HepG2 (cell line): Measurements from ENCODE around the gene SF3B5. TPM values are rescaled to one million over a fixed set of nuclear protein-coding genes. Genes with fewer than 3 reads are reported as not detected.

ENCODE experiments used
- ATAC-seq: fragments of 200-7000 bp; cut with Tn5 transposase; 3 replicates; pipeline ENCODE4 v1.9.1; 2020; ENCODE audit warnings: mild to moderate bottlenecking, moderate library complexity
- BruUV-seq: library from RNA; stranded (reverse); fragments of 400-500 nt; replicated peaks from 2 replicates; lab custom pipeline; 2021; lab: Mats Ljungman, UMichigan
- CTCF ChIA-PET: fragments of 300-600 bp; formaldehyde crosslinking; extraction: SDS; loops from one replicate; lab custom pipeline; 2021; ENCODE audit warnings: low total read pairs, inconsistent platforms, low intra/inter-chr PET ratio; lab: Yijun Ruan, JAX
- POLR2A ChIA-PET: fragments of 350-600 bp; sonication (Branson Sonifier 250); formaldehyde crosslinking; loops from one replicate; lab custom pipeline; 2020; ENCODE audit warnings: antibody characterized with exemption, inconsistent platforms; lab: Yijun Ruan, JAX
- DNase-seq: peaks from one replicate; pipeline ENCODE4 v3.0.0-alpha.2; 2015; ENCODE audit warnings: low spot score
- FAIRE-seq: peaks from 3 replicates; lab custom pipeline; 2011; peaks lifted over from hg19 to GRCh38; lab: Jason Lieb, UNC
- H2AFZ ChIP-seq: one replicate; pipeline ENCODE4 v1.6.1; 2011; ENCODE audit warnings: low read length, inconsistent platforms
- H3K27ac ChIP-seq: fragments of 300-600 bp; 3 replicates; pipeline ENCODE4 v1.8.0; 2011; ENCODE audit warnings: mixed run types, mild to moderate bottlenecking, mixed read lengths, low read length, inconsistent platforms; ENCODE audit not compliant: insufficient read depth; ENCODE audit errors: extremely low read length
- H3K27me3 ChIP-seq, 2 experiments: fragments of 200-600 bp in 1 of 2; 2 replicates in 1 of 2; 3 replicates in 1 of 2; pipeline versions ENCODE4 v1.6.0 to v1.8.0; 2011; ENCODE audit warnings: low read length in 2 of 2, mild to moderate bottlenecking in 2 of 2, moderate library complexity in 2 of 2, inconsistent platforms in 1 of 2; ENCODE audit not compliant: insufficient read depth in 2 of 2, control insufficient read depth in 1 of 2
- H3K36me3 ChIP-seq, 2 experiments: fragments of 200-600 bp in 1 of 2; replicated peaks in 1 of 2; 2 replicates in 1 of 2; 3 replicates in 1 of 2; pipeline versions ENCODE4 v1.5.1 to v1.8.0; 2011; ENCODE audit warnings: low read length in 2 of 2, inconsistent platforms in 1 of 2; ENCODE audit not compliant: insufficient read depth in 2 of 2, control insufficient read depth in 1 of 2
- H3K4me1 ChIP-seq: 2 replicates; pipeline ENCODE4 v1.5.1; 2012; ENCODE audit warnings: low read length, inconsistent platforms; ENCODE audit not compliant: insufficient read depth
- H3K4me2 ChIP-seq: 2 replicates; pipeline ENCODE4 v1.6.0; 2011; ENCODE audit warnings: low read depth, low read length, inconsistent platforms
- H3K4me3 ChIP-seq, 3 experiments: fragments of 200-600 bp in 1 of 3; sonication (generic), shearing (Covaris generic) in 1 of 3; replicated peaks in 1 of 3; 2 replicates each; pipeline ENCODE4 v1.5.1; 2011 to 2016; ENCODE audit warnings: low read length in 3 of 3, inconsistent platforms in 2 of 3, low read depth in 2 of 3, mild to moderate bottlenecking in 2 of 3, control low read depth in 1 of 3, mixed read lengths in 1 of 3; ENCODE audit not compliant: insufficient read depth in 1 of 3
- H3K79me2 ChIP-seq: one replicate; pipeline ENCODE4 v1.6.1; 2011; ENCODE audit warnings: low read length, inconsistent platforms; ENCODE audit not compliant: insufficient read depth
- H3K9ac ChIP-seq: 2 replicates; pipeline ENCODE4 v1.6.0; 2011; ENCODE audit warnings: mild to moderate bottlenecking, low read depth, low read length, inconsistent platforms; ENCODE audit not compliant: insufficient read depth
- H3K9me3 ChIP-seq: 2 replicates; pipeline ENCODE4 v1.5.1; 2012; ENCODE audit warnings: mild to moderate bottlenecking, low read length
- H4K20me1 ChIP-seq: 2 replicates; pipeline ENCODE4 v1.6.0; 2011; ENCODE audit warnings: inconsistent platforms, mild to moderate bottlenecking, low read length, moderate library complexity; ENCODE audit not compliant: insufficient read depth
- ATF1 ChIP-seq: IDR thresholded peaks from 2 replicates; pipeline ENCODE4 v1.6.1; 2016; ENCODE audit warnings: mild to moderate bottlenecking, control low read depth
- DNMT3B ChIP-seq: conservative IDR thresholded peaks from 2 replicates; pipeline ENCODE4 v1.6.1; 2016; ENCODE audit warnings: missing biosample characterization, control low read depth
- FOXO1 ChIP-seq: sonication (generic); formaldehyde crosslinking; IDR thresholded peaks from 2 replicates; pipeline ENCODE4 v1.4.0; 2020; ENCODE audit warnings: missing genetic modification reagents
- HOXA5 ChIP-seq: sonication (generic); formaldehyde crosslinking; IDR thresholded peaks from 2 replicates; pipeline ENCODE4 v1.4.0; 2020; ENCODE audit warnings: missing genetic modification reagents
- IKZF1 ChIP-seq: fragments of 450-650 bp; IDR thresholded peaks from 2 replicates; pipeline ENCODE4 v1.7.1; 2016
- KDM4B ChIP-seq: sonication (generic); formaldehyde crosslinking; IDR thresholded peaks from 2 replicates; pipeline ENCODE4 v1.4.0; 2020; ENCODE audit warnings: missing genetic modification reagents
- PPARG ChIP-seq: conservative IDR thresholded peaks from 2 replicates; pipeline ENCODE4 v1.6.1; 2016; ENCODE audit warnings: missing biosample characterization, missing genetic modification reagents
- SMAD3 ChIP-seq: sonication (generic); formaldehyde crosslinking; IDR thresholded peaks from 2 replicates; pipeline ENCODE4 v1.4.0; 2020; ENCODE audit warnings: missing genetic modification reagents
- TBX2 ChIP-seq: sonication (generic); formaldehyde crosslinking; IDR thresholded peaks from 2 replicates; pipeline ENCODE4 v1.5.0; 2020; ENCODE audit warnings: missing genetic modification reagents, mild to moderate bottlenecking, borderline replicate concordance
- THYN1 ChIP-seq: sonication (generic); formaldehyde crosslinking; IDR thresholded peaks from 2 replicates; pipeline ENCODE4 v1.8.1; 2023; ENCODE audit warnings: low read depth, mild to moderate bottlenecking, moderate library complexity, missing genetic modification reagents, borderline replicate concordance
- ZBTB7A ChIP-seq: sonication (generic); formaldehyde crosslinking; IDR thresholded peaks from 2 replicates; pipeline ENCODE4 v1.8.0; 2022; ENCODE audit warnings: mild to moderate bottlenecking, missing genetic modification reagents
- ZFP37 ChIP-seq: sonication (generic); formaldehyde crosslinking; IDR thresholded peaks from 2 replicates; pipeline ENCODE4 v1.4.0; 2020; ENCODE audit warnings: missing genetic modification reagents, borderline replicate concordance
- ZNF552 ChIP-seq: sonication (generic); formaldehyde crosslinking; IDR thresholded peaks from 2 replicates; pipeline ENCODE4 v1.9.0; 2022; ENCODE audit warnings: missing genetic modification reagents, mild to moderate bottlenecking, borderline replicate concordance
- ZNF557 ChIP-seq: sonication (generic); formaldehyde crosslinking; IDR thresholded peaks from 2 replicates; pipeline ENCODE4 v1.4.0; 2020; ENCODE audit warnings: missing genetic modification reagents
- ZNF609 ChIP-seq: sonication (generic); formaldehyde crosslinking; IDR thresholded peaks from 2 replicates; pipeline ENCODE4 v1.4.0; 2020; ENCODE audit warnings: mild to moderate bottlenecking, missing genetic modification reagents, borderline replicate concordance
- ZNF660 ChIP-seq: sonication (generic); formaldehyde crosslinking; IDR thresholded peaks from 2 replicates; pipeline ENCODE4 v1.5.1; 2020; ENCODE audit warnings: mild to moderate bottlenecking, low read depth, missing genetic modification reagents, borderline replicate concordance
- ZSCAN22 ChIP-seq: sonication (generic); formaldehyde crosslinking; IDR thresholded peaks from 2 replicates; pipeline ENCODE4 v1.4.0; 2020; ENCODE audit warnings: mild to moderate bottlenecking, missing genetic modification reagents
- WGBS: methylation state at CpG from one replicate; pipeline ENCODE4 v1.1.6; 2017; ENCODE audit warnings: low lambda C conversion rate; 5-methylcytosine and 5-hydroxymethylcytosine counted together
- in situ Hi-C: cut with HindIII; loops from 2 replicates; pipeline ENCODE4 v1.10.0; 2017; ENCODE audit warnings: low pct_unique_long_range_greater_than_20kb; ENCODE audit not compliant: extremely low pct_ligation_motif_present
- intact Hi-C: fragments of 100-400 bp; cut with micrococcal nuclease; formaldehyde crosslinking; loops from one replicate; pipeline ENCODE4 v1.10.0; 2022; ENCODE audit not compliant: unreplicated experiment
- polyA plus RNA-seq, 8 experiments: library from polyadenylated mRNA; depleted of rRNA in 3 of 8; stranded (reverse) in 7 of 8; unstranded in 1 of 8; fragments of >200 nt; fragmentation: Illumina TruSeq in 4 of 8; extraction: Trizol in 4 of 8; gene quantifications; 2 replicates each; pipeline versions ENCODE4 v1.2.1 to v1.2.3, GENCODE V29; 2011 to 2016; ENCODE audit warnings: low read depth in 4 of 8, missing spikeins in 1 of 8, mixed read lengths in 1 of 8; ENCODE audit not compliant: insufficient read depth in 1 of 8
- total RNA-seq, 5 experiments: library from RNA; depleted of rRNA; stranded (reverse); fragments of >200 nt; fragmentation: Illumina TruSeq; extraction: Trizol; gene quantifications; 2 replicates each; pipeline ENCODE4 v1.2.3, GENCODE V29; 2016; ENCODE audit warnings: low read depth in 1 of 5

Gene SF3B5
- total and polyA plus RNA-seq, 2 of the 13 experiments (the other 11 are each of a cell fraction or from before 2014, with no cell fraction given), result 263 to 292 TPM

DNA sequence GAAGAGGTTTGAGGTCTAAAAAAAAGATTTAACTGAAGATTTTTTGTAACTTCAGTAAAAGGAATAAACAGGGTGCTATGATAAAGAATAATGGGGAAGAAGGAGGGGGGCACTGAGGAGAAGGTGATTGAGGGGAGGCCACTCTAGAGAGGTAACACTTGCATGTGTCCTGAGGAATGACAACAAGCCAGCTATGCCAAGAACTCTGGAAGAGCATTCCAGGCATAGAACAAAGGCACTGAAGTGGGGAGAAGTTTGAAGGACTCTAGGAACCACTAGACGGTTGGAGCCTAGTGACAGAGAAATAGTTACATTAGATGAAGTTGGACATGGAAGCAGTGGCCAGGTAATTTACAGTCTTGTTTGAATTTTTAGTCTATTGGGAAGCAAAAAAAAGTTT lies 10.8 kb upstream of the SF3B5 start:
- Histone ChIP-seq H3K27ac (no peak overlapping the region), H3K9ac (no peak overlapping the region), H3K9me3 (no peaks in the 10 kb centered on the region), H3K36me3 (no peaks in the 10 kb centered on the region), H3K27me3 (no peaks in the 10 kb centered on the region; a peak in 1 of 5 replicates), H3K79me2 (no peaks in the 10 kb centered on the region), H3K4me2 (no peak overlapping the region), H4K20me1 (no peaks in the 10 kb centered on the region), H2AFZ (no peak overlapping the region), H3K4me3 (no peak overlapping the region), H3K4me1 (no peaks in the 10 kb centered on the region)
- no TSS peak for BruUV-seq
- ChIA-PET CTCF (interaction anchor here (2.0 to 2.4 kb wide), 2 partner anchors 110 to 376 kb away, joined by 5 to 19 read pairs; no protein-coding TSS in a partner anchor), POLR2A (no interaction called here)
- DNase-seq (no peak), ATAC-seq (no peak), FAIRE-seq (no peak)
- in situ Hi-C loops, result loop anchor here (5.0 to 25.0 kb wide), 2 partner anchors 376 to 1106 kb away; no protein-coding TSS in a partner anchor
- WGBS, result 20% methylated on average over 1 of the region's 1 CpG
- intact Hi-C loops, result loop anchor here (5.0 kb wide), 1 partner anchor 1106 kb away; no protein-coding TSS in a partner anchor
- TF ChIP-seq DNMT3B (no peak), ZFP37 (no peak), ZSCAN22 (CRISPR knock-in tag) (no peak), TBX2 (no peak), FOXO1 (no peak), ZNF557 (CRISPR knock-in tag) (no peak), SMAD3 (no peak), PPARG (no peak), THYN1 (no peak), KDM4B (CRISPR knock-in tag) (no peak), ZNF609 (CRISPR knock-in tag) (no peak), HOXA5 (CRISPR knock-in tag) (no peak), ZNF660 (no peak), ZNF552 (CRISPR knock-in tag) (no peak), ATF1 (no peak), ZBTB7A (no peak), IKZF1 (no peak)
